NCI-H1694 treated with DMSO at 0.1 percent for 48 hours (cell line): ENCODE results near the gene STARD3.

Source experiments
- DNase-seq: peaks from one replicate; lab custom pipeline; 2025; lab: John Stamatoyannopoulos, UW

The STARD3 gene

DNA sequence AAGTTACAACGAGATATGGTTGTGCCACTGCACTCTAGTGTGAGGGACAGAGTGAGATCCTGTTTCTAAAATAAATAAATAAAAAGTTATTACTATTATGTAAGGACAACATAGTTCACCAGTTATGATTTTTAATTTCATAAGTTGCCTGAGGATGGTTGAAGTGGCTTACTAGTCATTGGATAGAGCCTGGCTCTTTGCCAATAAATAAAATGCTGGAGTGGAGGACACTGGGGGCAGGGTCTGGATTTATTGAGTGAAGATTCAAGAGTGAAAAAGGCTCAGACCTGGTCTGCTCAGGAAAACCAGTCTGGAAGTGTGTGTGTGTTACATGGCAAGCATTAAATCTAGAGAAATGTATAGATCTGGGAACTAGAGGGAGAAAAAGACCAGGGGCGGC, 2.1 kb downstream of the STARD3 start:
- no peak for DNase-seq

DNA sequence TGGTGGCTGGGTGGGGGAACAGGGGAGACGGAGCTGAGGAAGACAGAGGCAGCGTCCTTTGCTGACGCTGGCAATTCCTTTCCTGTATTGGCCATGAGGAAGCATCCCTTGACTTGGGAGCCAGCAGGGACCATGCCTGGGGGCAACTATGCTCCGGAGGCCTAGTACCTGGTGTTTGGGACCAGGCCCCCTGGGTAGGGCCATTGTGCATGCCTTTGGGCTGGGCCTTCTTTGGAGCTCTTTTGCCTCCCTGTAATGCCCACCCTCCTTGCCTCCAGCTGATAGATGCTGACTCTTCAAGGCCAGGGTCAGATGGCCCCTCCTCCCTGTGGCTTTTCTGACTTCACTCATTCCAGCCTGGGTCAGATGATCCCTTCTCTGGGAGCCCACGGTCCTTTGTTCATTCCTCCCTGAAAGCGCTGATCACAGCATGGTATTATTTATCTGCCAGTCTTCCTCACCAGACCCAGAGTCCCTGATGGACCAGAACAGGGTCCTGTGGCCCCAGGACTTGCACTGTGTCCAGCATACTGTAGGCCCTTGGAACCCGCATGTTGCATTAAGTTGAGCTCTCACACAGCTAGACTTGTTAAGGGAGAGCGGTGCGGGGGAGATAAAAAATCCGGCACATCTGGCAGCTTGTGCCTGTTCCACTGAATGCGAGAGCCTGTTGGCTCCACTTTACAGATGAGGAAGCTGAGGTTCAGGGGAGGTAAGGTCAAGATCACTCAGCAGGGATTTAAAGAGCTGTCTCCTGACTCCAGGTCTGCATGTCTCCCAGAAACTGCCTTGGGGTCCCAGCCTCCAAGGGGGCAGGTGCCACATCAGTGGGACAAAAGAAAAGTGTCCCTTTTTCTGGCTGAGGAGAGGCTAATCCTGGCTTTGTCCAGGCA, 2.9 kb downstream of the STARD3 start:
- no peak for DNase-seq

DNA sequence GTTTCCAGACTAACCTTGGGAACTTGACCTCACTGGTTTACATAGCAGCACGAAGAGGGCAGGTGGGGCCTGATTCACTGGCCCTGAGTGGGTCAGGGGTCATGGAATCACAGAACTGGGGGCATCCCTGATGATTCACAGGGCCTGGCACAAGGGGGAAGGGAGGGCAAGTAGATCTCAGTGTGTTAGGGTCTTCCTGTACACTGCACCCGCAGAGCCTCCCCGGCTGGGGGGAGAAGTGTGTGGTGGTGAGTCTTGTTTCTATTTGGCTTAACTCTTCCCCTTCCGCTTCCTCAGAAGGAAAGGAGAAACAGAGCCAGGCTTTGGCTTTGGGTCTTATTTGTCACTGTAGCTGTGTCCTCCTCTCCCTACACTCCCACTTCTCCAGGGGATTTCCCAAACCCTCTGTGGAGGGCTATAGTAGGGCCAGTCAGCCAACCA, 3.7 kb downstream of the STARD3 start:
- DNase-seq = no peak

DNA sequence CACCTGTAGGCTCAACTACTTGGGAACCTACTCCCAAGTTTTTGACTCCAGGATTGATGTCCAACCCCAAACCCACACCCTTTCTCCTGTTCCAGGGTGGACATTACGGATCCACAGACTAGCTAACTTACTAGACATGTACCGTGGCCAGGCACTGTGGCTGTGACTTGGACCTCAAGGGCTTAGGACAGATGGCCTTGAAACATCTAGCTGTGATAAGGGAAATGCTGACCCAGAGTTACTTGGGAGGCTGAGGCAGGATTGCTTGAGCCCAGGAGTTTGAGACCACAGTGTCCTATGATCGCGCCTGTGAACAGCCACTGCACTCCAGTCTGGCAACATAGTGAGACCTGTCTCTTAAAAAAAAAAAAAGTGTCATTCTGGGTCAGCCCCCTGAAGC, 4.2 kb downstream of the STARD3 start:
- no peak for DNase-seq

DNA sequence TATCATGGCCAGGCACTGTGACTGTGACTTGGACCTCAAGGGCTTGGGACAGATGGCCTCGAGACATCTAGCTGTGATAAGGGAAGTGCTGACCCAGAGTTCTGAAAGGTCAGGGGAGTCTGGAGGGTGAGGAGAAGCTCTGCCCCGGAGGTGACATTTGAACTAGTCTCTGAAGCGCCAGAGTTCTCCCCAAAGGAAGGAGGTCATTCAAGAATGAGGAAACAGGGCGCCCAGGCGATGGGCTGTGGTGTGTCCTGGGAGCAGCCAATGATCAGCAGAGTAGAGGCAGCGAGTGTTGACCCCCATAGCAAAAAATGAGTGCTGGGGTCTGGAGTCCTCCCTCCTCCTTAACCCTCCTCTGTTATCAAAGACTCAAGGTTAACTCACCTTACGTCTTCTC, 4.9 kb downstream of the STARD3 start:
- DNase-seq = no peak

DNA sequence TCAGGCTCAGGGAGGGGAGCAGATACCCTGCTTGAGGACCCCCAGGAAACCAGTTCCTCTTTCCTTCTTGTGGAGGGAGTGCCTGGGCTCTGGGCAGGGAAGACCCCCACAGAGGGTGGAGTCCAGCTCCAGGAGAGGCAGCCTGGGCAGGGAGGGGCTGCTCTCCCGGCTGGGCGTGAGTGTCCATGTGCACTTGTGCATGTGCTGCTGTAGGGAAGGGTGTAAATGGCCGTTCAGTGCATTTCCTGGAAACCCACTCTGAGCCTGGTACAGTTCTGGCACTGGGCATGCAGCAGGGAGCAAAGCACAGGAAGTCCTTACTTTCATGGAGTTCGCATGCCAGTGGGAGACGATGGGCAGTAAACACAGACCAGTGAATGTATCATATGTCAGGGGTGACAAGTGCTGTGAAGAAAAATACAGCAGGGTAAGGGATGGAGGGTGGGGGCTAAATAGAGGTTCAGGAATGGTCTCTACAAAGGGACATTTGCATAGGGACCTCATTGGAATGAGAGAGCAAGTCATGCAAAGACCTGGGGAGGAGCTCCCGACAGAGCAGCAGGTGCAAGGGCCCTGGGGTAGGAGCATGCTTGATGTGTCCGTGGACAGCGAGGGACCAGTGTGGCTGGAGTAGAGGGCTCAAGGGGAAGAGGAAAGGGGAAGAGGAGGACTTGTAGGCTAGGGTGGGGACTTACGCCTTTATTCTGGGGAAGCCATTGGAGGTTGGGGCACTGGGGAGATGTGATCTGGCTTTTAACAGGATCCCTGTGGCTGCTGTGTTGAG, 5.5 kb downstream of the STARD3 start:
- no peak for DNase-seq

DNA sequence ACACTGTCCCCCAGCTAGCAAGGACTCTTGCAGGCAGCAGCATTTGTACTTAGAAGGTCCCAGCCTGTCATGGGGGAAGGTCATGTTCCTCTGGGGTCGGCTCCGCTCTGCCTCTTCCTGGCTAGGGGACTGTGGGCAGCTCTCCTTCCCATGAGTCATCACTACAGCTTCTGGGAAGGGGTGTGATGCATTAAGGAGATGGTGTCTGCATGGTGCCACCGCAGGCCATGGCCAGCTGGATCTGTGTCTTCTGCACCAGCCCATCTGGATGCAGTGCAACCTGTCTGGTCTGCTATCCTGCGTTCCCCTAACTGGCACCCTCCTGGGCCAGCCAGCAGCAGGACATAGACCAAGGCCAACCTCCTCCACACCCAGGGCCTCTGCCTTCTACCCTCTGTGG, 6.3 kb downstream of the STARD3 start:
- DNase-seq = no peak

DNA sequence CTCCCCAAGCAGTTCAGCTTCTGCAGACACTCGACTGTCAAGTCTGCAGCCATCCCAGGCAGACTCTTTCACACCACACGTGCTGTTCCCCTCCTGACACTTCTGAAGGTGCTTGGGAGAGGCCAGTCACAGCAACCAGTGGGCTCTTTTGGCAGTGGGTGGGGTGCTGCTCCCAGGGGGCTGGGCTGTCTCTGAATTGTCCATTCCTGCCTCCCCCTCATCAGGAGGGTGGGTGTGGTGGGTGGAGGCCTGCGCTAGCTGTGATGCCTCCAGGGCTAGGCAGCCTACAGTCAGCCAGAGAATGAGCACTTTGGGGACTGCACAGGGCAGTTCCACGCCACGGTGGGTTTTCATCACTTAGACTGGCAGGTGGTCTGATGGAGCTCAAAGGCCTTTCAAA, 10.3 kb downstream of the STARD3 start:
- no peak for DNase-seq

DNA sequence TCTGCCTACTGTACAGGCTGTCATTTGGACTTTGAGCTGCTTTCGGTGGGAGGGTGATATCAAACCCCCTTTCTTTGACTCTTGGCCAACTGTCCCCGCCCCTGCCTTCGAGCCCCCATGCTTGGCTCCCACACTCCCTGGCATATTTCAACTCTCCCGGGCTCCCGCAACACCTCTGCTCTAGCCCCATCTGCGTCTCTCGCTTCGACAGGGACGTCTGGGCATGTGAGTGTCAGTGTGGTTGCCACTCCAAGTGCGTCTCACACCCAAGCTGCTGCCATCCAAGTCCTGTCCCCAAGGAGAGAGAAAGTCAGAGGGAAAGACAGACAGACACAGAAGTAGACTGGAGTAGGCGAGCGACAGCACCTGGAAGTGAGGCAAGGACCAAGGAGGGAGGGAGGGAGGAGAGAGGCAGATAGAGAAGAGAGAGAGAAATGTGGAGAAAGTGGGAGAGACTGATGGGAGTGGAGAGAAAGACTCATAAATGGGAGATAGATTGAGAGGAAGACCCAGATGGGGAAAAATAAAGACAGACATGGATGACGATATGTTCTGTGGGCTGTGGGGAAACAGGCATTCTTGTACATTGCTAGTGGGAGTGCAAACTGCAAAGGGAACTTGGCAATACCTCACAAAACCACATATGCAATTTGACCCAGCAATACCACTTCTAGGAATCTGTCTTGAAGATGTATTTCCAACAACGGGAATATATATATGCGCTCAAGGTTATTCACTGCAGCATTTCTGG, 11.8 kb downstream of the STARD3 start:
- no peak for DNase-seq

DNA sequence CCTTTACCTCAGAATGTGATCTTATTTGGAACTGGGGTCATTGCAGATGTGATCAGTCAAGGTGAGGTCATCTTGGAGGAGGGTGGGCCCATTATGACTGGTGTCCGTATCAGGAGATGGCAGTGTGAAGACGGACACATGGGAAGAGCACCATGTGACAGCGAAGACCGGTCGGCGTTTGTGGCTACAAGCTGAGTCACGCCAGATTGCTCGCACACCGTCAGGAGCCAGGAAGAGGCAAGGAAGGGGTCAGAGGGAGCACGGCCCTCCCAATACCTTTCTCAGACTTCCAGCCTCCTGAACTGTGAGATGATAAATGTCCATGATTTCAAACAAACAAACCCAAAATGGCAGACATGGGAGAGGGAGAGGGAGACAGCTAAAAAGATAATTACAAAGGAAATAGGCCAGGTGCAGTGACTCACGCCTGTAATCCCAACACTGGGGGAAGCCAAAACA, 13.2 kb downstream of the STARD3 start:
- no peak for DNase-seq

DNA sequence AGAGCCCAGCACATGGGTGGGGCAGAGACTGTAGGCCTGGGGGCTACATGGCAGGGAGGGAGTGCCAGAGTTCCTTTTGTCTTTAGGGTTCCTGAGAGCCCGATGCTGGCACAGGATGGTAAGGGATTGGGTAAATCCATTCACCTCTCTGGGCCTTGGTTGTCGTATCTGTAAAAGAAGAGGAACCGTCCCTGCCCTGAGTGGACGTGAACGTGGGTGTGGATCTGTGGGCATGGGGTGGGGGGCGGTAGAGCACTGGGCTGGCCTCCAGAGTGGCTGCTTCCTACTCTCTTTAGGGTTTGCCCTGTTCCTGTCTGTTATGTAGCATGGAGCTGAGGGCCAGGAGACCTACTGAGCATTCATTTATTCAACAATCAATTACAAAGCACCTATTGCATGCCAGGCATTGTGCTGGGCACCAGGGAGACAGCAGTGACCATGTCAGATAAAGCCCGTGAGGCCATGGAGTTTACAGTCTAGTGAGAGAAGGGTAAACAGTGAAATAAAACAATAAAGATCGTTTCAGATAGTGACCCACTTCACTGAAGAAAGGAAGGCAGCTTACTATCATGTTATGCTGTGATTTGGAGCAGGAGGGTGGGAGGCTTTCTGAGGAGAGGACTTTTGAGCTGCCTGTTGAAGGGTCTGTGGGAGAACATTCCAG, 15.1 kb downstream of the STARD3 start:
- no peak for DNase-seq

DNA sequence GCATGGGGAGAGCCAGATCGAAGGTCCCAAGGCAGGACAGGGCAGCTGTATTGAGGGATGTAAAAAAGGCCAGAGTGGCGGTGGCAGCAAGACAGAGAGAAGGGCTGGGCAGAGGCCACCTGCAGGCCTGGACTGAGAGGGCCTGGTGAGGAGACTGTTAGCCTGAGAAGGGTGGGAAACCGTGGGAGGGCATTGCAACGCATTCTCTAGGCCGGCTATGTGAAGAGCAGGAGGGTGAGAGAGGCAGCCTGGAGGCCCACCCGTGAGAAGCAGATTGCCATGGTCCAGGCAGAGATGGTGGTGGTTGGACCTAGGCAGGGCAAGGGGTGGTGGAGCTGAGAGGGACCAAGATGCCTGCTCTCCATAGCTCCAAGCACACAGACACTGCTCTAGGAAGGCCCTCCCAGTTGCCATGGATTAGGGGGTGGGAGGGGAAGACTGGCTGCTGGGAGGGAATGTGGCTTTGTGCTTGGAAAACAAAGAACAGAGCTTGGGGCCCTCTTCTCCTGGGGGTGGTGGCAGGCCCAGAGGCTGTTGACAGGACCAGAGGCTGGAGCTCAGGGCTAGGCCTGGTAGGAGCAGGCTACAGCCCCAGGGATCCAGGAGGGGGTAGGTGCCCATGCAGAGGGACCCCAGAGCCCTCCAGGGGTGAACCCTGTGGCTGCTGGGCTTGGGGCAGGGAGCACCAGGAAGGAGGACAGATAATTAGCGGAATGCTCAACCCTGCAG, 15.8 kb downstream of the STARD3 start:
- DNase-seq = no peak

DNA sequence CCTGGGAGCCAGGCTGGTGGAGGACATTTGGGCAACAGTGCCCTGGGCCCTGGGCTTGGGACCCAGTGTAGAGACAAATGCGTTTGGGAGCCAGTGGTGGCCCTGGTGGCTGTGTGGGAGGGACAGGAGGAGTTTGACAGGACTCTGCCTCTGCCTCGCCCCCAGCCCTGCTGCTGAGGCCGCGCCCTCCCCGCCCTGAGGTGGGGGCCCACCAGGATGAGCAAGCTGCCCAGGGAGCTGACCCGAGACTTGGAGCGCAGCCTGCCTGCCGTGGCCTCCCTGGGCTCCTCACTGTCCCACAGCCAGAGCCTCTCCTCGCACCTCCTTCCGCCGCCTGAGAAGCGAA, 16.3 kb downstream of the STARD3 start:
- DNase-seq = no peak

DNA sequence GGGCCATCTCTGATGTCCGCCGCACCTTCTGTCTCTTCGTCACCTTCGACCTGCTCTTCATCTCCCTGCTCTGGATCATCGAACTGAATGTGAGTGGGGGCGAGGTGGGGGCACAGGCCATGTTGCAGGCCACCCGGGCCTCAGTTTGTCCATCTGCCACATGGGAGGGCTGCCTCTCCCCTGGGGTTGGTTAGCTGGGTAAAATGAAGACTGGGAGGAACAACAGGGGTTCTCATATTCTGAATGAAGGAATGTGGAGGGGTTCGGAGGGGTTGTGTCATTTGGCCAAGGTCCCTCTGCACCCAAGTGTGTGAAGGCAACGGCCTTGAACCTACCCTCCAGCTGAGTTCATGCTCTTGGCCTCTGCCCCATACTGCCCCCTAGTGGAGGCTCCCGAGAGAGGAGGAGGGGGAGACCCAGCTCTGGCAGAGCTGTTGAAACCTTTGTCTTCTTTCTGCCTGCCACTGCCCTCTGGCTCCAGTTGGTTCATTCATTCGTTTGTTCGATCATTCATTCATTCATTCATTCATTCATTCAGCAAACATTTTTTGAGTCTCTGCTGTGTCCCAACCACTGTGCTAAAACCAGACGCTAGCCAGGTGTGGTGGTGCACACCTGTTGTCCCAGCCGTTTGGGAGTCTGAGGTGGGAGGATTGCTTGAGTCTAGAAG, 16.9 kb downstream of the STARD3 start:
- peak; percentile 15 for DNase-seq

DNA sequence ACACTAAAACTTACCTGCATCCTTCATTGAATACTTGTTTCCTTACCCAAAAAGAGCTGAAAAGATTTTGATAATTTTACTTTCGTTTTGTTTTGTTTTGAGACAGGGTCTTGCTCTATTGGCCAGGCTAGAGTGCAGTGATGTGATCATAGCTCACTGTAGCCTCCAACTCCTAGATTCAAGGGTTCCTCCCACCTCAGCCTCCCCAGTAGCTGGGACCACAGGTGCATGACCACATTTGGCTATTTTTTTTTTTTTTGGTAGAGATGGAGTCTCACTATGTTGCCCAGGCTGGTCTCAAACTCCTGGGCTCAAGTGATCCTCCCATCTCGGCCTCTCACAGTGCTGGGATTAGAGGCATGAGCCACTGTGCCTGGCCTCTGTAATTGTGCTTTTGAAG, 18.2 kb downstream of the STARD3 start:
- no peak for DNase-seq

DNA sequence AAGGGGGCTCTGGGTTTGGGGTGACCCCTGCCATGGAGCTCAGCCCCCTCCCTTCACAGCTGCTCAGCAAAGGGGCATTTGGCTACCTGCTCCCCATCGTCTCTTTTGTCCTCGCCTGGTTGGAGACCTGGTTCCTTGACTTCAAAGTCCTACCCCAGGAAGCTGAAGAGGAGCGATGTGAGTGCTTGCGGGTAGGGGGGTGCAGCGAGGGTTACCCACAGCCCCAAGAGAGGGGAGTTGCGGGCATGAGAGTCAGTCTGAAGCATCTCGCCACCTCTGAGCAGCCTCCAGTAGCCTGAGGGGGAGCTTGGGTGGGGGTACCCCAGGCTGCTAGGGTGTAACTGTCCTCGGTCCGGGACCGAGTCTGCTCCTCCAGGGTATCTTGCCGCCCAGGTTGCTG, 21.4 kb downstream of the STARD3 start:
- no peak for DNase-seq

DNA sequence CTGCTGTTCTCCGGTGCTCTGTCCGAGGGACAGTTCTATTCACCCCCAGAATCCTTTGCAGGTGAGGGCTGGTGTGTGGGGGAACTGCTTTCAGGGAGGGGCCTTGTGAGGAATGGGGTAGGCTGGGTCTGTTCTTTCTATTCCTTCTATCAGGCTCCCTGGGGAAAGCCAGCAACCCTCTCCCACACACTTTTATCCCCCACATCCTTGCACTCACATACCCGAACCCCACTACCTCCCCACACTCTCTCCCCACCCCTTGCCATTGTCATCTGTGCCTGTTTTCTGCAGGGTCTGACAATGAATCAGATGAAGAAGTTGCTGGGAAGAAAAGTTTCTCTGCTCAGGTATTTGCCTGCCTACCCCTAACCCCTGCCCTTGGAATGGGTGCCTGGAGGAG, 21.8 kb downstream of the STARD3 start:
- DNase-seq = no peak

DNA sequence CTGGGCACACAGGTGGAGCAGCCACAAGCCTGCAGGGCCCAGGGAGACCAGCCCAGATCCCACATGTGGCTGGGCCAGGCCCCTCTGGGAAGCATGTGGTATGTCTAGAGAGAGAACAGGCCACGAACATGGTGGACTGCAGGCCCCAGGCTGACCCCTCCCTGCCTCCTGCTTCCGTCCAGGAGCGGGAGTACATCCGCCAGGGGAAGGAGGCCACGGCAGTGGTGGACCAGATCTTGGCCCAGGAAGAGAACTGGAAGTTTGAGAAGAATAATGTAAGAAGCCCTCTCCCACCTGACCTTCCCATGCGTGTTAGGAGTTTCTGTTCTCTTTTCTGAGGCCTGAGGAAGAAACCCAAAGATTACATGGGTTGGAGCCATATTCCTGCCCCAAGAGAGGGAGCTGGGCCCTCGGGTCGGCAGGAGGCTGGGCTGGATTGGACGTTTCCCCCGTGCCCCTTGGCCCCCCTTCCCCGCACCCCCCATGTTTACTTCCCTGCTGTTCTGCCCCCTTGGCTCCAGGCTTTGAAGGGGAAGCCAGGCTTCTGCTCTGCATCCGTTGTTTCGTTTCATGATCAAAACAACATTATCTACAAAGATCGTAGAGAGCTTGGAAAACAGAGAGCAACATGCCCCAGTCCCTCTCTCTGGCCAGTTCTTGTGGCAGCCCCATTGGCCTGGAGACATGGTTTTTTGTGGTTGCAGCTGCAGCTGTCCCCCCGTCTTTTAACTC, 22.5 kb downstream of the STARD3 start:
- no peak for DNase-seq

DNA sequence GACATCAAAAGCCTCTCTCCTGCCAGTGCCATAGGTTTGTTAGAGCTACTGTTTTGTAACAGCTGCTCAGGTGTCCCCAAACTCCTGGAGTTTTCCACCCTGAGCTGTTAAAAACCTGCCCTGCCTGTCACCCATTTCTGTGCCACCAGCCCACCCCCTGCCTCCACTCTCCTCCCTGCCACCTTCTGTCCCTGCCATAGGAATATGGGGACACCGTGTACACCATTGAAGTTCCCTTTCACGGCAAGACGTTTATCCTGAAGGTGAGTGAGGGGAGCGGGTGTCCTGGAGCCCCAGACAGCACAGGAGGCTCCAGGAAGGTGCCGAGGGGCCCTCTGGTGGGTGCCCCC, 23.0 kb downstream of the STARD3 start:
- DNase-seq = no peak
